ENCODE results near the gene MIDN.
"Not testable (repeated sequence)": the region's sequence is repeated elsewhere in the genome, so short reads cannot be mapped to it uniquely, and the experiment has no call there.

MIDN gene

DNA sequence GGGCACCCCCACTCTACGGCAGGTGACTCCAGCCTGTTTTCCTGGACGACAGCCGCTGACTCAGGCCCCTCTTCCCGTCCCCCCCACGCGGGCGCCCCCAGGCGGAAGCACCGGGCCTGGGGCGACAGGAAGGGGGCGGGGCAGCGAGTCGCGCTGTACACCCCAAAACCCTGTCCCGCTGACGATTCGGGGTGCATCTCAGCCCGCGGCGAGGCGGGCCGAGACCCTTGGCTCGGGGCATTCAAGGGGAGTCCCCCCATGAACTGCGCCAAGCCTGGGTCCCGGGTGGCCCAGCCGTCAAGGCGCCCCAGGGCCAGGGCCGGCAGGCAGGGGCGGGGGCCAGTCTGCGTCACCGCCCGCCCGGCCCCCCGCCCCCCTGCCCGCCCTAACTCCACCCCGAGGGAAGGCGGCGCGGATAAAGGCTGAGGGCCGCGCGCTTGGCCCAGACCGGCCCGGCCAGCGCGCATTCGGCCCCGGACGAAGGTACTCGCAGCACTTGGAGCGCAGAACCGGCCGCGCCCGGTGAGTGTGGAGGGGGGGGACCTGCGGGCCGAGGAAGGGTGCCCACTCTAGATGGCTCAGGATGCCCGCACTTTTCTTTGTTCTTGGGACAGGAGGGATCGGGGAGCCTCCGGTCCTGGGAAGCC lies at the start of gene MIDN:
TSS of gene MIDN (plus strand) at position 445 of the 647 bp plus-strand sequence. CDS start 1,714 bp downstream, outside the sequence.
- DNase-seq, result peak; percentile 82

DNA sequence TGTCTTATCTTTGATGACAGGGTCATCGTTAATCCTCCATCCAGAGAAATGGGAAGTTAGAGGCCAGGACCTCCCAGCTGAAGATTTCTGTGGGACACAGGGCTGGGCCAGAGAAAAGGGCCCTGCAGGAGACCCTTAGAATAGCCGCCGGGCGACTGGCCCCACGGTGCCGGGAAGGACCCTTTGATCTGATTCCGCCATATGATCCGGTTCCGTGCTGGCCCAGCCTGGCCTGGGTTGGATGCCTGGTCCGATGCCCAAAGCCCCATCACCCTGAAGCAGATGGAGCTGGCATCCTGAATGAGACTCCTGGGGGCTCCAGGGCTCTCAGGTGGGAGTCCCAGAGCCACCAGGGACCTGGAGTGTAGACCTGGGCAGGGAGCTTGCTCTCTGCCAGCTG lies 48.9 kb upstream of the MIDN start:
- DNase-seq, result no peak

DNA sequence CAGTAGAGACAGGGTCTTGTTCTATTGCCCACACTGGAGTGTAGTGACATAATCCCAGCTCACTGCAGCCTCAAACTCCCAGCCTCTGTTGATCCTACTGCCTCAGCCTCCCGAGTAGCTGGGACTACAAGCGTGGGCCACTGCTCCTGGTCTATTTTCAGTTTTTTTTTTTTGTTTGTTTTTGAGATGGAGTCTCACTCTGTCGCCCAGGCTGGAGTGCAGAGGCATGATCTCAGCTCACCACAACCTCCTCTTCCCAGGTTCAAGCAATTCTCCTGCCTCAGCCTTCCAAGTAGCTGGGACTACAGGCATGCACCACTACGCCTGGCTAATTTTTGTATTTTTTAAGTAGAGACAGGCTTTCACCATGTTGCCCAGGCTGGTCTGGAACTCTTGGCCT lies 47.8 kb upstream of the MIDN start:
- not testable (repeated sequence) for DNase-seq

DNA sequence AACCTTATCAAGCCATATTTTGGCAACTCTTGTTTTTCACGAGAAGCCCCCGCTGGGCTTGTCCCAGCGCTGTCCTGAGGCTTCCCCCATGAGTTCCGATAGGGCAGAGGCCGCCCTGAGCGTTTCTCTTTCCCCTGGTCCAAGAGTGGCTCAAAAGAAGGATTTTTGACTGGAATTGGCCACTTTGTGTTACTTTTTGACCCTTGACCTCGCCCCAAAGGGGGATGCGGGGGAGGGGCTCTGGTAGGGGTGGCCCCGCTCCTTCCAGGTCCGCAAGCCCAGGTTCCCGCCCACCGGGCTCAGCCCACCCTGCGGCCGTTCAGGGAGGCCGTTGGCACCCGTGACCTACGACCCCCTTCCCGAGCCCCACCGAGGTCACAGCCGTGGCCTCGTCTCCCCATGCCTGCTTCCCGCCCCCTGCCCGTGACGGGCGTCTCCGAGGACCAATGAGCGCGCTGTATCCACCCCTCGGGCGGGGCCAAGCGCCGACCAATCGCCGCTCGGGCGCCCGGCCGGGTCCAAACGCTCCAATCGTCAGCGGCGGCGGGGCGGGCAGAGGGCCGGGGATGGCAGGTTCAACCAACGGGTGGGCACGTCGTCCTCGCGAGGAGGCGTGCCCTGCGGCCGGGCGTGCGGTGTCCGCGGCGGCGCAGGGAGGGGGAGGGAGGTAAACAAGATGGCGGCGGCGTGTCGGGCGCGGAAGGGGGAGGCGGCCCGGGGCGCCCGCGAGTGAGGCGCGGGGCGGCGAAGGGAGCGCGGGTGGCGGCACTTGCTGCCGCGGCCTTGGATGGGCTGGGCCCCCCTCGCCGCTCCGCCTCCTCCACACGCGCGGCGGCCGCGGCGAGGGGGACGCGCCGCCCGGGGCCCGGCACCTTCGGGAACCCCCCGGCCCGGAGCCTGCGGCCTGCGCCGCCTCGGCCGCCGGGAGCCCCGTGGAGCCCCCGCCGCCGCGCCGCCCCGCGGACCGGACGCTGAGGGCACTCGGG lies 43.0 kb upstream of the MIDN start, which contains the start of gene STK11:
TSS of gene STK11 (plus strand) at position 665 of the 986 bp plus-strand sequence. CDS start 1,136 bp downstream, outside the sequence.
- peak; percentile 98 for DNase-seq

DNA sequence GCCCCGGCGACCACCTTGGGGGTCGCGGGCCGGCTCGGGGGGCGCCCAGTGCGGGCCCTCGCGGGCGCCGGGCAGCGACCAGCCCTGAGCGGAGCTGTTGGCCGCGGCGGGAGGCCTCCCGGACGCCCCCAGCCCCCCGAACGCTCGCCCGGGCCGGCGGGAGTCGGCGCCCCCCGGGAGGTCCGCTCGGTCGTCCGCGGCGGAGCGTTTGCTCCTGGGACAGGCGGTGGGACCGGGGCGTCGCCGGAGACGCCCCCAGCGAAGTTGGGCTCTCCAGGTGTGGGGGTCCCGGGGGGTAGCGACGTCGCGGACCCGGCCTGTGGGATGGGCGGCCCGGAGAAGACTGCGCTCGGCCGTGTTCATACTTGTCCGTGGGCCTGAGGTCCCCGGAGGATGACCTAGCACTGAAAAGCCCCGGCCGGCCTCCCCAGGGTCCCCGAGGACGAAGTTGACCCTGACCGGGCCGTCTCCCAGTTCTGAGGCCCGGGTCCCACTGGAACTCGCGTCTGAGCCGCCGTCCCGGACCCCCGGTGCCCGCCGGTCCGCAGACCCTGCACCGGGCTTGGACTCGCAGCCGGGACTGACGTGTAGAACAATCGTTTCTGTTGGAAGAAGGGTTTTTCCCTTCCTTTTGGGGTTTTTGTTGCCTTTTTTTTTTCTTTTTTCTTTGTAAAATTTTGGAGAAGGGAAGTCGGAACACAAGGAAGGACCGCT lies 42.1 kb upstream of the MIDN start:
- DNase-seq, result no peak

DNA sequence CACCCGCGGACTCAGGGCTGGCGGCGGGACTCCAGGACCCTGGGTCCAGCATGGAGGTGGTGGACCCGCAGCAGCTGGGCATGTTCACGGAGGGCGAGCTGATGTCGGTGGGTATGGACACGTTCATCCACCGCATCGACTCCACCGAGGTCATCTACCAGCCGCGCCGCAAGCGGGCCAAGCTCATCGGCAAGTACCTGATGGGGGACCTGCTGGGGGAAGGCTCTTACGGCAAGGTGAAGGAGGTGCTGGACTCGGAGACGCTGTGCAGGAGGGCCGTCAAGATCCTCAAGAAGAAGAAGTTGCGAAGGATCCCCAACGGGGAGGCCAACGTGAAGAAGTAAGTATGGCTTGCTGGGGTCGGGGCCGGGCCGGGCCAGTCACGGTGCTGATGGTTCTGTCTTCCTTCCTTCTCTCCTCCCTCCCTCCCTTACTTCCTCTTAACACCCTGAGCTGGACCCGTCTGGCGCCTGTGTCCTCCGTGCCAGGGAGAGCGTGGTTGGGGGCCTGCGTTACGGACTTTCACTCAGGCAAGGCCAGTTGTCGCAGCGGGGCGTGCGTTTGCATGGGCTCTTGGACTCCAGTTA lies 41.4 kb upstream of the MIDN start:
- no peak for DNase-seq

DNA sequence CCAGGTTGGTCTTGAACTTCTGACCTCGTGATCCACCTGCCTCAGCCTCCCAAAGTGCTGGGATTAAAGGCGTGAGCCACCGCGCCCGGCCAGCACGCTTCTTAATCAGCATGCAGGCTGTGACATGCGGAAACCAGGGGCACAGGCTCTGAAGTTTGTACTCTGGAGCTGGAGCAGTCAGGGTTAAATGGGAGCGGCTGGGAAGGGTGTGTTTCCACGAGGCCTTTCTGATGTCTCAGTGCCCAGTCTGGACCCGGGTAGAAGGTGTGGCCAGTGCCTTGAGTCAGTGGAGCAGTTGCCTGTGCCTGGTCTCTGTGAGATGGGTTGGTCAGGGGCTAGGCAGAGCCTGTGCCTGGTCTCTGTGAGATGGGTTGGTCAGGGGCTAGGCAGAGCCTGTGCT lies 39.6 kb upstream of the MIDN start:
- not testable (repeated sequence) for DNase-seq

DNA sequence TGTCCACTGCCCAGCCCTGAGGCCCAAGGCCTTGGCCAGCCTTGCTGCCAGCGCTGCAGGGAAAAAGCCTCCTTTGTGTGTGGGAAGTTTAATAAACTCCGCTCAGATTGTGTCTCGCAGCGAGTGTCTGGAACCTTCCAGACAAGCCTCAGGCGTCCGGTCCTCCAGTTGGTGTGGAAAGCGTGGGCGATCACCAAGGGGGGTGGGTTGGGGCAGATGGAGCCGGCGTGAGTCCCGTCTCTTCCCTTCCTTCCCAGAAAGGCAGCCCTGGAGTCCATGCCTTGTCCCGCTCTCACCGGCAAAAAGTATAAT lies 38.2 kb upstream of the MIDN start:
- DNase-seq, result no peak

DNA sequence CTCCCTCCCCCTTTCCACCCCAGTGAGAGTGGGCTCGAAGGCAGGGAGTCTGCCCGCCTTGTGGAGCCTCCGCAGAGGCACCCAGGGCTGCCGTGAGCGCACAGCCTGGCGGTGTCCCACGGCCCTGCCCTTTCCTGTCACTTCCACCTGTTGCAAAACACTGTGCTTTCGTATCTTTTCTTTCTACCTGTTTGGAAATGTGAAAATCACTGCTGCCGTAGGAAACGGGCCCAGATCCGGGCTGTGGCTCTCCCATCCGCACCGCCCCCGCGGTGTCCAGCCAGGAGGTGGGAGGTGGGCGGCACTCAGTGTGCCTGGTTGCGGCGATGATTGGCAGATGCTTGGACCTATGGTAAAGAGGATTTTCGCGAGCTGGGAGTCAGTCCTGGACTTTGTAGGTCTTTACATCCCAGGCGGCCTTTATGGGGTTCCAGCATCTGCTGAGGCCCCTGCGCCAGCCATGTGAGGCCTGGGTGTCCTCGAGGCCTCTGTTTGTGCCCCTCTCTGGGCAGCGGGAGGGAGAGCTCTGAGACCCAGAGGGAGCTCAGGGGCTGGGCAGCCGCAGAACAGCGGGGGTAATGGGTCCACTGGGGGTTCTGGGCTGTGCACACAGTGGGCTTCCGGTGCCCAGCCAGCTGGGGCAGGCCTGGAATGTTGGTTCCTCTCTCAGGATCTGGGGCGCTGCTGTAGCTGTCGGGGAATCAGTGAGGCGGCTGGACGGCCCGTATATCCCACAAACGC lies 36.7 kb upstream of the MIDN start:
- no peak for DNase-seq

DNA sequence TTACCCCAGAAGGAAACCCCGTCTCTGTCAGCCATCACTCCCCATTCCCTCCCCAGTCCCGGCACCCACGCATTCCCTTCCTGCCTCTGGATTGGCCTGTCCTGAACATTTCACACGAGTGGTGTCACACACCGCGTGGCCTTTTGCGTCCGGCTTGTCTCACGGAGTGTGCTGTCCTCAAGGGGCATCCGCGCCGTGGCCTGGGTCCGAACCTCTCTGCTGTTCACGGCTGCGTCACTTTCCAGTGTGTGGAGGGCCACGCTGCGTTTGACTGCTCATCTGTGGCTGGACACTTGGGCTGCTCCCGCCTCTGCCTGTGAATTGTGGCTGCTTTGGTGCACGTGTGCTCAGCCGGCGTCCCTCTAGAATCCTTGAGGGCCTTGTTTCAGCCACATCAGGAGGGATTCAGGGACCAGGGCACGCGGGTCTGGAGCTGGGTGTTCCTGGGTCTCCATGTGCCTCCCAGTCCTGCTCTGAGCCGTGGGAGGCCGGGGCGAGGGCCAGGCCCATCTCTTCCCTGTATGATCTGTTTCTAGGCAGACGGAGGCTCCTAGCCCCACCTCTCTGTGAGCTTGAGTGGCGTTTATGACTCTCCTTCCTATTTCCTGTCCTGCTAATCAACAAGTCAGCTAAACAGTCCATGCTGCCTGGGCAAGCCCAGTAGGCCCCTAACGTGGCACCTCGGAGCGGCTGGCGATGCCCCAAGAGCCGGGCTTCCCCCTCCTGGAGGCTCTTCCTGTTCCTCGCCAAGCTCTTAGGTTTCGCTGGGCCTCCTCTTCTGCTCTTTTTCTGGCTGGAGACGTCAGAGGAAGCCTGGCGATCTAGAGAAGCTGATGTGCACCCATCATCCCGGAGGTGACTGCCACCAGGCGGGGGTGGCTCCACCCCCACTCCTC lies 34.7 kb upstream of the MIDN start:
- DNase-seq, result no peak

DNA sequence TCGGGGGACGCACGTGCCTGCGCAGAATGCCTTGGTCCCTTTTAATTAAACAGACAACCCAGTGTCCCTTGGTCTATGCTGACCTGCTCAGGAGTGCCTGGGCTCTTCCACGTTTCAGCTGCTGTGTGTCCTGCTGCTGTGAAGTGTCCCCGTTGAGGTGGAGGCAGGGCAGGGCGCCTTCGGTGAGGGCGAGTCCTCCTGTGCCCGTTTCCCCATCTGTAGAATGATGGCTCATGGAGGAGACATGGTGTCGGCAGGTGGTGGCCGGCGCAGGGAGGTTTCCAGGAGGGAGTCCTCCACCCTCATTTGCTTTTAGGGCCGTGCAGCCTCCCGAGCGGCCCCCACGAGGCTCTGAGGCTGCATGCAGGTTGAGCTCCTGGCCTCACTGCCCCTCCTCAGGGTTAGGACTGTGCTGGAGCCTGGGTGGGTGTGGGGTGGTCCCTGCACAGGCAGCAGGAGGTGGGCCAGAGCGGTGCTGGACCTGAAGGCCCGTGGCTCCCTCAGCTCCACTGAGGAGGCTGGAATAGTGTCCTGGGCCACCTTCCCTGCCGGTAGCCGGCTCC lies 34.0 kb upstream of the MIDN start:
- no peak for DNase-seq

DNA sequence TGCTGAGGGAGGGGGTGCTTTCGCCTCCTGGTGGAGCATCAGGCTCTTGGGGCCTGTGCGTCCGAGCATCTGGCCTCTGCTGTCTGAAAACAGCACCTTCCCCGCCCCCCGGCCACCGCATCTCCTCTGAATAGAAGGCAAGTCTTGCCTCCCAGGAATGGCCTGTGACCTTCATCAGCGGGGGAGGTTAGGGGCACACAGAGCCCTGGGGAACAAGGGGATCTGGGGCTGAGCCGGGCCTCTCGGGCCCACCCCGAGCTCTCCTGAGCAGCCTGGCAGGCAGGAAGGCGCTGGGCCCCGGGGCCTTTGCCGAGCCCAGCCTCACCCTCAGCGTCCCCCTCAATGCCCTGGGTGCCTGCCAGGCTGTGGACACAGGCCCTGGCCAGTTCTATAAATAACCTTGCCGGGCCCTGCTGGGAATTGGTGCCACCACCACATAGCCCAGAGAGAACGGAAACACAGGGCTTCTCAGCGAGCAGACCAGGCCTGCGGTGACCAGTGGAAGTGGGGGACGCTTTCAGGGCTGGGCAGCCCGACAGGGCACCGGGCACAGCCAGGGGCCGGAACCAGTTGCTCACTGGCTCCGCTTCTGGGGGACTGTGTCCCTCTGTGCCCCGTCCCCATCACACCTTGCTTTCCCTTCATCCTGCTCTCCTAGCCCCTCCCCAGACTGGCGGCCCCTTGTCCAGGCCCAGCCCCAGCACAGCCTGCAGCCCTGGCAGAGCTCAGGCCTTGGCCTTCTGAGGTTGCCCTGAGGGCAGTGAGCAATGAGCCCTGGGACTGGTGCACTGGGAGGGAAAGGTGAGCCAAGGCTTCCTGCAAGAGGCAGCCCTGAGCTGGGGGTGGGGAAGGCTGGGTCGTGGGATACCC lies 33.3 kb upstream of the MIDN start:
- no peak for DNase-seq

DNA sequence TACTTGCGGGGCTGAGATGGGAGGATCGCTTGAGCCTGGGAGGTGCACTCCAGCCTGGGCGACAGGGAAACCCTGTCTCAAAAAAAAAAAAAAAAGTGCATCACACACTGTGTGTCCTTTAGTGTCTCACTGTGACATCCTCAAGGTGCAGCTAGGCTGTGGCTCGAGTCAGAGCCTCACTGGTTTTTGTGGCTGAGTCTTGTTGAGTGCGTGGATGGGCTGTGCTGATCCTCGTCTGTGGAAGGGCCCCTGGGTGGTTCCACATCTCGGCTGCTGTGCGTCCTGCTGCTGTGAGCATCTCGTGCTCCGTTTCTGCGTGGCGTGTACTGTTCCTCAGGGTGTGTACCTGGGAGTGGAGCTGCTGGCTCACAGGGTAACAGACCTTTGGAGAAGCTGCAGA lies 31.6 kb upstream of the MIDN start:
- DNase-seq, result no peak

DNA sequence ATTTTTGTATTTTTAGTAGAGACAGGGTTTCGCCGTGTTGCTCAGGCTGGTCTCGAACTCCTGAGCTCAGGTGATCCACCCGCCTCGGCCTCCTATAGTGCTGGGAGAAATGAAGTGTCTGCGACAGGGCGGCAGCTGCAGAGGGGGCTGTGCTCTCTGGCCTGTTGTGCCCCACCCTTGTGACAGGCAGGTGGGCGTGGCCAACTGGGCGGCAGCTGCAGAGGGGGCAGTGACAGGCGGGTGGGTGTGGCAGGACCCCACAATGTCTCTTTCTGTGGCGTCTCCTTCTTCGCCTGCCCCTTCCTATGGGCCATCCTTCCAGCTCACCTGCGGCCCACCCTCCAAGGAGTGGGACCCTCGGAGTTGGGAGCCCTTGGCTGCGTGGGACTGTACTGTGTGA lies 31.0 kb upstream of the MIDN start:
- DNase-seq, result no peak

DNA sequence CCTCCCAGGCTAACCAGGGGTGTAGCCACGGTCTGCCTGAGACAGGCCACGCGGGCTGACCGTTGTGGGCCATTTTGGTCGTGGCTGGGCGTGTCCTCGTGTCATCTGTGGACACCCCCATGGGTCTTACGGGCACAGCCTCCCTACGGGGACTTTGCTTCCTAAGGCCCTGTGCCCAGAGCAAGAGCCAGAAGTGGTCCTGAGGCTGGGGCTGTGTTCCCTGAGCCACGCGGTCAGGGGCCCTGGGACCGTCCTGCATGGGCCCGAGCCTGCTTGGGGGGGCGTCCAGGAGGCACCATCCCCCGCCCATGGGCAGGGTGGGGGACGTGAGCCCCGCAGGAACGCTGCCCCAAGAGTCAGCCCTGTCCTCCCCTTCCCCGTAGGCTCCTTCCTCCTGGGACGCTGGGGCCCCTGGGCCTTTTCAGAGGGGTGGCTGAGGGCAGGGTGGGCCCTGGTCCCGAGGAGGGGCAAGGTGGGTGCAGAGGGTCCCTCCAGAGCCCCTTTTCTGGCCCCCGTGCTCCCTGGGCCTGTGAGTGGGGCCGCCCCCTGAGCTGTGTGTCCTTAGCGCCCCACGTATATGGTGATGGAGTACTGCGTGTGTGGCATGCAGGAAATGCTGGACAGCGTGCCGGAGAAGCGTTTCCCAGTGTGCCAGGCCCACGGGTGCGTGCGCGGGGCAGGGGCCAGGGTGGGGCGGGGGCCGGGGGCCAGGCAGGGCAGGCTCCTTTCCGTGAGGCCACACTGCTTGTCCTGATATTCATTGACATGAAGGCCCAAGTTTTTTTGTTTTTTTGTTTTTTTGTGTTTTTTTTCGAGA lies 29.4 kb upstream of the MIDN start:
- DNase-seq, result no peak

DNA sequence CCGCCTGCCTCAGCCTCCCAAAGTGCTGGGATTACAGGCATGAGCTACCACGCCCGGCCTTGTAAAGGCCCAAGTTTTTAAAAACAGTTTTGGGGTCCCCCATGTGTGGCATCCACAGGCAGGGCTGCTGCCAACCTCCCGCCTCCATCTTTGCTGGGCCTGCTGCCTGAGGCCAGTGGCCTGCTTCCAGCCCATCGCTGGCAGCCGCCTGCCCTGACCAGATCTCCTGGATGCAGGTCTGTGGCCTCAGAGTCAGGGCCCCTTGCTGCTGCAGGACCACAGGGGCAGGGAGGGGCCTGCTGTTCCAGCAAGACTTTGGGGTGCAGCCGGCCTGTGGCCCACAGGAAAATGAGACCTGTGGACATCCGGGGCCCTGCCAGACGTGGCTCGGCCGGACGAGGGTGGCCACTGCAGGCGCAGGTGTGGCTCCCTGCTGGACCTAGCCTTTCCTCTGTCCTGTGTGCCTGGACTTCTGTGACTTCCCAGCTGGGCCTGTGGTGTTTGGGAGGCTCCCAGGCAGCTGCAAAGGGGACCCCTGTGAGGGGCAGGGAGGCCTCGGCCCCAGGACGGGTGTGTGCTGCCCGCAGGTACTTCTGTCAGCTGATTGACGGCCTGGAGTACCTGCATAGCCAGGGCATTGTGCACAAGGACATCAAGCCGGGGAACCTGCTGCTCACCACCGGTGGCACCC lies 28.5 kb upstream of the MIDN start:
- no peak for DNase-seq

DNA sequence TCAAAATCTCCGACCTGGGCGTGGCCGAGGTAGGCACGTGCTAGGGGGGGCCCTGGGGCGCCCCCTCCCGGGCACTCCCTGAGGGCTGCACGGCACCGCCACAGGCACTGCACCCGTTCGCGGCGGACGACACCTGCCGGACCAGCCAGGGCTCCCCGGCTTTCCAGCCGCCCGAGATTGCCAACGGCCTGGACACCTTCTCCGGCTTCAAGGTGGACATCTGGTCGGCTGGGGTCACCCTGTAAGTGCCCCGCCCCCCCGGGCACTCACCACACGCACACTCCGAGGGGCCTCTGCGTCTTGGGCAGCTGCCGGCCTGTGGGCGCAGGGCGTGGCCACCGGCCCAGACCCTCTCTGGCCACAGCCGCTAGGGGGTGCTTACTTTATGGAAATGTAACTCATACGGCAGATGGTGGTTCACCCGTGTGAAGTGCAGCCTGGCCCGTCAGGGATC lies 27.9 kb upstream of the MIDN start:
- DNase-seq, result no peak

Measured in NK-92 treated with Interleukin-12 subunit alpha and Interleukin-12 subunit beta, amount 100 ng/mL, for 24 hours (cell line).